Kidney capillary endothelial cell (primary cell): ENCODE results near the gene P2RX2.

ENCODE experiments used
- DNase-seq: peaks from one replicate; pipeline ENCODE4 v3.0.0-alpha.2; 2018; ENCODE audit warnings: low spot score

P2RX2 gene

GRCh38 chr12:132618683-132619043 is at the start of gene P2RX2:
Gene P2RX2 (plus strand): TSS chr12:132618776. CDS start chr12:132618817, 41 bp downstream.
- DNase-seq, result no peak

GRCh38 chr12:132568826-132569480 is 49.6 kb upstream of the P2RX2 start:
- no peak for DNase-seq

GRCh38 chr12:132569856-132570480 is 48.6 kb upstream of the P2RX2 start:
- DNase-seq, result no peak

- DNase-seq, result no peak
Measured at GRCh38 chr12:132570635-132571034, 47.9 kb upstream of the P2RX2 start.

- no peak for DNase-seq
Measured at GRCh38 chr12:132571051-132571450, 47.5 kb upstream of the P2RX2 start.

- no peak for DNase-seq
Measured at GRCh38 chr12:132571598-132571997, 47.0 kb upstream of the P2RX2 start.

- no peak for DNase-seq
Measured at GRCh38 chr12:132572106-132572505, 46.5 kb upstream of the P2RX2 start.

GRCh38 chr12:132572801-132573760 is 45.5 kb upstream of the P2RX2 start:
- no peak for DNase-seq

GRCh38 chr12:132574271-132574996 is 44.1 kb upstream of the P2RX2 start:
- no peak for DNase-seq

- DNase-seq, result no peak
Measured at GRCh38 chr12:132575661-132576060, 42.9 kb upstream of the P2RX2 start.

- DNase-seq, result no peak
Measured at GRCh38 chr12:132576701-132577100, 41.9 kb upstream of the P2RX2 start.

- no peak for DNase-seq
Measured at GRCh38 chr12:132577191-132577920, 41.2 kb upstream of the P2RX2 start.

GRCh38 chr12:132578118-132578517 is 40.5 kb upstream of the P2RX2 start:
- no peak for DNase-seq

GRCh38 chr12:132578826-132579225 is 39.8 kb upstream of the P2RX2 start:
- no peak for DNase-seq

- DNase-seq, result no peak
Measured at GRCh38 chr12:132579744-132580143, 38.8 kb upstream of the P2RX2 start.

GRCh38 chr12:132580701-132581292 is 37.8 kb upstream of the P2RX2 start:
- no peak for DNase-seq

- DNase-seq, result no peak
Measured at GRCh38 chr12:132581348-132582057, 37.1 kb upstream of the P2RX2 start.

GRCh38 chr12:132582058-132582420 is 36.5 kb upstream of the P2RX2 start:
- no peak for DNase-seq

- DNase-seq, result no peak
Measured at GRCh38 chr12:132582582-132583410, 35.8 kb upstream of the P2RX2 start.

- no peak for DNase-seq
Measured at GRCh38 chr12:132583411-132583710, 35.2 kb upstream of the P2RX2 start.
